Measurements from ENCODE around the gene UPK1B.

DNA sequence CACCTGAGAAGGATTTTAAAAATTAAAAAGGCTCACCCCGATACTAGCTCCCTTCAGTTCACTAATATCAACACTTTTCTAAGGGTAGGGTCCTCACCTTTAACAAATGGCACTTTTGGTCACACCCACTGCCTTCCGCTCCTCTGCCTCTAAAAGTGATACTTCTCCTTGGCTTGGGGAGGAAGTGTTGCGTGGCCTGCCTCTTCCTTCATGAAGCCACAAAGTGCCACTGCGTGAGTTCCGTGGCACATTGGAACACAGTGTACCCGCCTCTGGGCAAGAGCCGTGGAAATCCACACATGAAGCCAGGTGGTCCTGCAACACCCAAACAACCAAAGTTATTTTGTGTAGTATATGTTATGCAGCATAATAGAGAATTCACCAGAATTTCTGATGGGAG lies 63.4 kb downstream of the UPK1B start:
- TF ChIP-seq, protein P1, sequence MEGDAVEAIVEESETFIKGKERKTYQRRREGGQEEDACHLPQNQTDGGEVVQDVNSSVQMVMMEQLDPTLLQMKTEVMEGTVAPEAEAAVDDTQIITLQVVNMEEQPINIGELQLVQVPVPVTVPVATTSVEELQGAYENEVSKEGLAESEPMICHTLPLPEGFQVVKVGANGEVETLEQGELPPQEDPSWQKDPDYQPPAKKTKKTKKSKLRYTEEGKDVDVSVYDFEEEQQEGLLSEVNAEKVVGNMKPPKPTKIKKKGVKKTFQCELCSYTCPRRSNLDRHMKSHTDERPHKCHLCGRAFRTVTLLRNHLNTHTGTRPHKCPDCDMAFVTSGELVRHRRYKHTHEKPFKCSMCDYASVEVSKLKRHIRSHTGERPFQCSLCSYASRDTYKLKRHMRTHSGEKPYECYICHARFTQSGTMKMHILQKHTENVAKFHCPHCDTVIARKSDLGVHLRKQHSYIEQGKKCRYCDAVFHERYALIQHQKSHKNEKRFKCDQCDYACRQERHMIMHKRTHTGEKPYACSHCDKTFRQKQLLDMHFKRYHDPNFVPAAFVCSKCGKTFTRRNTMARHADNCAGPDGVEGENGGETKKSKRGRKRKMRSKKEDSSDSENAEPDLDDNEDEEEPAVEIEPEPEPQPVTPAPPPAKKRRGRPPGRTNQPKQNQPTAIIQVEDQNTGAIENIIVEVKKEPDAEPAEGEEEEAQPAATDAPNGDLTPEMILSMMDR (conservative IDR thresholded peaks at IDR 0.05): no peak
- no peak for TF ChIP-seq ZFX (IDR thresholded peaks at IDR 0.05)

Data from C4-2B (cell line).